SKM-1 treated with dmso at 0.1 percent for 144 hours (cell line): ENCODE measurements around the gene SLC44A1.

ENCODE experiments used
- DNase-seq: peaks from one replicate; lab custom pipeline; 2025; ENCODE audit not compliant: unreplicated experiment; lab: John Stamatoyannopoulos, UW

Gene SLC44A1

GRCh38 chr9:105269593-105269992 is 25.1 kb downstream of the SLC44A1 start:
- no peak for DNase-seq

DNA sequence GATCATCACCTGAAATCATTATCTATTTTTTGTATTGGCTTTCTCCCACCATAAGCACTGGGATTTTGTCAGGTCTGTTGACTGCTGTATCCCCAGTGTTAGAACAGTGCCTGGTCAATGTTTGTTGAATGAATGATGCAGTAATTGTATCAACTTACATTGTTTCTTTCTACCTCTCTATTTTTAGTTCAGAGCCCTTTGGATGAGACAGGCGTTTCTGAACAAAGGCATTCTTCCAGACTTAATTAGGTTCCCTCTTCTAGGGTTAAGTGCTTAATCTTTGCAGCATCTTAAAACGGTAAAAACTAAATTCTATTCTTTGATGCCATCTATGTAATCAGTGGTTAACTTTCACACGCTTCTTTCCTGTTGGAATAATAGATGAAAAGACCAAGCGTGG is 26.3 kb downstream of the SLC44A1 start:
- DNase-seq: no peak

GRCh38 chr9:105273731-105274130 is 29.3 kb downstream of the SLC44A1 start:
- no peak for DNase-seq

GRCh38 chr9:105275111-105275510 is 30.7 kb downstream of the SLC44A1 start:
- no peak for DNase-seq

GRCh38 chr9:105275938-105276337 is 31.5 kb downstream of the SLC44A1 start:
- no peak for DNase-seq

- DNase-seq: no peak
Observed at GRCh38 chr9:105278751-105279150, 34.3 kb downstream of the SLC44A1 start.

- DNase-seq: no peak
Observed at GRCh38 chr9:105280691-105281090, 36.2 kb downstream of the SLC44A1 start.

DNA sequence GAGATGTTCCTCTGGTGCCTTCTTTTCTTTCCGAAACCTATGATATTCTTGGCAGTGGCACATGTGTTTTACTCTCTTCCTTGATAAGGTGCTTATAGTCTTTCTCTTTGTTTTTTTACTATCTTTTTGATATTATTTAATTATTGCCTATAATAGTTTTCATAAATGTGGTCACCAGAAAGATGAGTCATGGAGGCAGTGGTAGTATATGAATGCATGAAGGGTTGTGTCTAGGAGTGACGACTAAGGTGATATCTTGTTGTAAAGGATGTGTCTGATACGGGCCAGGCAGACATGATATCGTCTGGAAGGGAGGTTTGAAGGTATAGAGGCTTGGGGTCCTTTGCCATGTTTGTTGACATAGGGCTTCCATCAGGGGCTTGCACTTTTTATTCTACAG is 36.8 kb downstream of the SLC44A1 start:
- DNase-seq: no peak

DNA sequence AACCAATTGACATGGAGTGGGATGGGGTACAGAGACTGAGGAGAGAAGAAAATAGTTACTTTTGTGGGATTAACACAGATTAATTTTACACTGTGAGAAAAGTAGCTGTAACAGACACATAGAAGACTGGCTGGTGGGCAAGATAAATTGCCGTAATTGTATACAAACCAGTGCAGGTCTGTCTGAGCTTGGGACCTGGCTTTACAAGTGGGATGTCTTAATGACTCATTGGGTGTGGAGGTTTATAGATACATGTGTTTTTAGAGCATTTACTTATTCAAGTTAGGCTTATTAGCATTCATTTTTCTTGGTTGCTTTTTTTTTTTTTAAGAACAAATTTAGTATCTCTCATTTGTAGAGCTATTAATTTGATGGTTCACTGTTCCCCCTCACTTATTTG is 37.5 kb downstream of the SLC44A1 start:
- DNase-seq: no peak

DNA sequence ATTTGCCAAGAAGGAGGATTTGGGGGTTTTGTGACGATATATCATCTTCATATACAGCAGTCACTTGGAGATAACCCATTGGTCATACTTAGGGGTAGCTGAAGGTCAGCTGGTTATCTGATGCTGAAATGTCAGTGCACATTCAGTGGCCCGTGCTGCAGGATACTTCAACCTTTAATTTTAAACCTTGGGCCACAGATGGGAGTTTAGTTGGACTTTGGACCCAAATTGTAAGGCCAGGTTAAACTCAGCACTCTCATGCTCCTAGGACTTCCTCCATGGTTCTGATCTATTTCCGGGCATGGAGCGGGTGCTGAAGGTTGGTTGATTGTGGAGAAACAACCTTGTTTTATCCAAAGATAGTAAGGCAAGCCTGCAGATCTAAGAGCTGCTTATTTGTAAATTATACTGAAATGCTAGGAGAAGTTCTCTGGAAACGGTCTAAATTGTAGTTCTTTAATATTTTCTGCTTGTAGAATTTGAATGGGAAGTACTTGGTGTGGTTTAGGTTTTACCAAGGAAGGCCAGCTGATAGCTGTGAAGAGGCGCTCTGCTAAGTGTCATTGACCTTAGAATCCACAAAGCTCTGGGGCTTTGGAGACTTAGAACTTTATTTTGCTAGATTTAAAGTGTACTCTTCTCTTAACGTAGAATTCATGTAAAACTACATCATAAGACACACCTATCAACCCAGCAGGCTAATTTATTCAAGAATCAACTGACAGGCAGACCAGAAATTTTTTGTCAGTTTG is 38.6 kb downstream of the SLC44A1 start:
- no peak for DNase-seq

DNA sequence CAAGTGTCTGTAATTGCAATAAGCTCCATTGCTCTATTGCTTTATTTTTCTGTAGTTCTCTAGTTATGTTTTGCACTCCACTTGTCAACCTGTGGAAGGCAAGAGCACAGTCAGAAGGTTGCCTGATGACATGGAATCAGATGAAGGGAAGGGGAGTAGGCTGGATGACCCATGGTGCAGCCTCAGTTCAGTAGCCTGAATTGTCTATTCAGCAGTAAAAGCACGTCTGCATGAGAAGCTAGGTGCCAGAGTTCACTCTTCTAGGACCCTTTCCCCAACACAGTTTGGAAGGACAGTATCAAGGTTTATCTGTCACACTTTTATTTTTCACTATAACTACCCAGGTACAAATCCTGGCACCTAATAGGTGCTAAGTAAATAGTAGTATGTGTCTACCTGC is 39.3 kb downstream of the SLC44A1 start:
- DNase-seq: no peak

- no peak for DNase-seq
Observed at GRCh38 chr9:105284463-105284862, 40.0 kb downstream of the SLC44A1 start.

DNA sequence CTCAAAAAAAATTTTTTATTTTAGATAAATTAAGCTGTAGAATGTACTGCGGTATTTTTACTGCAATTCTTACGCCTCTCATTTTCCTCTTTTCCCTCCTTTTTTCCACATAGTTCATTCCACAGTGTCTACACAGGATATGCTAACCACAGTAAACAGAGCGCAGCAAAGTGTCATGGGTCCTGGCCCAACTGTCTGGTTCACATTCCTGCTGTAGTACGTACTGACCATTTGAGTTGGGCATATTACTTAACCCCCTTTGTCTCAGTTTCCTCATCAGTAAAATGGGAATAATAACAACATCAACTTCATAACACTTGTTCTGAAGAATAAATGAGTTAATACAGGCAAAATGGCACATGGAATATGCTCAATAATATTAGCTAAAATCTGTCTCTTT is 41.6 kb downstream of the SLC44A1 start:
- DNase-seq: no peak

- no peak for DNase-seq
Observed at GRCh38 chr9:105289305-105289704, 44.9 kb downstream of the SLC44A1 start.

GRCh38 chr9:105290418-105290817 is 46.0 kb downstream of the SLC44A1 start:
- DNase-seq: no peak

GRCh38 chr9:105290954-105291353 is 46.5 kb downstream of the SLC44A1 start:
- no peak for DNase-seq

GRCh38 chr9:105291422-105291859 is 47.0 kb downstream of the SLC44A1 start:
- DNase-seq: no peak

GRCh38 chr9:105291938-105292337 is 47.5 kb downstream of the SLC44A1 start:
- DNase-seq: no peak

DNA sequence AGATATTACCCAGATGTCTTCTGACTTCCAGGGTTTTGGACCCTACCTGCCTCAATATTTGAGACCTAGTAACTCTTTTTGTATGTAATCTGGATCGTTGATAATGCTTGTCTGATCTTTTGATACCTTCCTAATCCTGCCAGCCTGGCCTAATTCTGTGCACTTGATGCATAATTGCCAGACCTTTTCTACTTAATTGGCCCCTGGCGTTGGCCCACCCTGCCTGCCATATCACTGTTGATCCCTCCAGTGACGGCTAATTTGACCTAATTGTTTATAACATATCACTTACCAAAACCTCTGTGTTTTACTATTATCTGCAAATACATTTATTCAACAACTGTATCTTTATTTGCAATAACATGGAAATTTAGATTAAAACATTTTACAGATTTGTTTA is 49.0 kb downstream of the SLC44A1 start:
- DNase-seq: no peak

- no peak for DNase-seq
Observed at GRCh38 chr9:105295201-105295550, 50.7 kb downstream of the SLC44A1 start.

GRCh38 chr9:105295986-105296385 is 51.5 kb downstream of the SLC44A1 start:
- no peak for DNase-seq

GRCh38 chr9:105296445-105296844 is 52.0 kb downstream of the SLC44A1 start:
- DNase-seq: no peak

- no peak for DNase-seq
Observed at GRCh38 chr9:105296877-105297287, 52.4 kb downstream of the SLC44A1 start.
